ENCODE data around the gene FAM161B.
A peak's percentile ranks its signal among the peaks of the same experiment; 100 is the strongest.

The FAM161B gene

GRCh38 chr14:73949752-73950734 is at the start of gene FAM161B, which contains the start of gene COQ6 (continued):
- TF ChIP-seq GLI2 (tag by site-specific recombination; IDR thresholded peaks at IDR 0.05; ENCODE audit: borderline replicate concordance, low read depth), result no peak
- TF ChIP-seq, protein P1, sequence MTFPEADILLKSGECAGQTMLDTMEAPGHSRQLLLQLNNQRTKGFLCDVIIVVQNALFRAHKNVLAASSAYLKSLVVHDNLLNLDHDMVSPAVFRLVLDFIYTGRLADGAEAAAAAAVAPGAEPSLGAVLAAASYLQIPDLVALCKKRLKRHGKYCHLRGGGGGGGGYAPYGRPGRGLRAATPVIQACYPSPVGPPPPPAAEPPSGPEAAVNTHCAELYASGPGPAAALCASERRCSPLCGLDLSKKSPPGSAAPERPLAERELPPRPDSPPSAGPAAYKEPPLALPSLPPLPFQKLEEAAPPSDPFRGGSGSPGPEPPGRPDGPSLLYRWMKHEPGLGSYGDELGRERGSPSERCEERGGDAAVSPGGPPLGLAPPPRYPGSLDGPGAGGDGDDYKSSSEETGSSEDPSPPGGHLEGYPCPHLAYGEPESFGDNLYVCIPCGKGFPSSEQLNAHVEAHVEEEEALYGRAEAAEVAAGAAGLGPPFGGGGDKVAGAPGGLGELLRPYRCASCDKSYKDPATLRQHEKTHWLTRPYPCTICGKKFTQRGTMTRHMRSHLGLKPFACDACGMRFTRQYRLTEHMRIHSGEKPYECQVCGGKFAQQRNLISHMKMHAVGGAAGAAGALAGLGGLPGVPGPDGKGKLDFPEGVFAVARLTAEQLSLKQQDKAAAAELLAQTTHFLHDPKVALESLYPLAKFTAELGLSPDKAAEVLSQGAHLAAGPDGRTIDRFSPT (tag by site-specific recombination; IDR thresholded peaks at IDR 0.05), result no peak
- no peak for TF ChIP-seq ZNF664 (tag by site-specific recombination; IDR thresholded peaks at IDR 0.05)
- no peak for TF ChIP-seq ZNF169 (tag by site-specific recombination; IDR thresholded peaks at IDR 0.05)
- no peak for TF ChIP-seq ZNF302 (tag by site-specific recombination; IDR thresholded peaks at IDR 0.05; ENCODE audit: low read depth)
- no peak for TF ChIP-seq ZNF146 (tag by site-specific recombination; IDR thresholded peaks at IDR 0.05)
- no peak for TF ChIP-seq ZNF311 (tag by site-specific recombination; IDR thresholded peaks at IDR 0.05; ENCODE audit: borderline replicate concordance)
- no peak for TF ChIP-seq ZNF112 (tag by site-specific recombination; IDR thresholded peaks at IDR 0.05)
- peak; percentile 93 for TF ChIP-seq SP2 (tag by site-specific recombination; IDR thresholded peaks at IDR 0.05)
- no peak for TF ChIP-seq MZF1 (tag by site-specific recombination; IDR thresholded peaks at IDR 0.05; ENCODE audit: borderline replicate concordance)
- no peak for TF ChIP-seq ZSCAN16 (tag by site-specific recombination; IDR thresholded peaks at IDR 0.05)
- no peak for TF ChIP-seq ZNF670 (tag by site-specific recombination; IDR thresholded peaks at IDR 0.05; ENCODE audit: low read depth)
- no peak for TF ChIP-seq ZNF791 (tag by site-specific recombination; IDR thresholded peaks at IDR 0.05)
- no peak for TF ChIP-seq ZBTB7A (tag by site-specific recombination; IDR thresholded peaks at IDR 0.05; ENCODE audit: low read depth)
- no peak for TF ChIP-seq ZNF239 (tag by site-specific recombination; IDR thresholded peaks at IDR 0.05)
- TF ChIP-seq ZNF324 (tag by site-specific recombination; IDR thresholded peaks at IDR 0.05), result peak; percentile 24; the same call in 1 of the 2 replicates
- no peak for TF ChIP-seq ZNF792 (tag by site-specific recombination; IDR thresholded peaks at IDR 0.05)
- 0 out of 2 replicates have a peak, but pooled peaks have one; percentile 25 for TF ChIP-seq ZSCAN5A (tag by site-specific recombination; IDR thresholded peaks at IDR 0.05)
- no peak for TF ChIP-seq ZNF623 (tag by site-specific recombination; IDR thresholded peaks at IDR 0.05)
- TF ChIP-seq MYNN (tag by site-specific recombination; IDR thresholded peaks at IDR 0.05; ENCODE audit: borderline replicate concordance), result no peak
- peak; percentile 82 for TF ChIP-seq ZEB2 (tag by site-specific recombination; IDR thresholded peaks at IDR 0.05)
- TF ChIP-seq ZNF335 (tag by site-specific recombination; conservative IDR thresholded peaks at IDR 0.05), result peak; percentile 98
- TF ChIP-seq, protein P2, sequence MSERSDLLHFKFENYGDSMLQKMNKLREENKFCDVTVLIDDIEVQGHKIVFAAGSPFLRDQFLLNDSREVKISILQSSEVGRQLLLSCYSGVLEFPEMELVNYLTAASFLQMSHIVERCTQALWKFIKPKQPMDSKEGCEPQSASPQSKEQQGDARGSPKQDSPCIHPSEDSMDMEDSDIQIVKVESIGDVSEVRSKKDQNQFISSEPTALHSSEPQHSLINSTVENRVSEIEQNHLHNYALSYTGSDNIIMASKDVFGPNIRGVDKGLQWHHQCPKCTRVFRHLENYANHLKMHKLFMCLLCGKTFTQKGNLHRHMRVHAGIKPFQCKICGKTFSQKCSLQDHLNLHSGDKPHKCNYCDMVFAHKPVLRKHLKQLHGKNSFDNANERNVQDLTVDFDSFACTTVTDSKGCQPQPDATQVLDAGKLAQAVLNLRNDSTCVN (tag by site-specific recombination; optimal IDR thresholded peaks at IDR 0.05), result peak; percentile 61
- TF ChIP-seq ZNF184 (tag by site-specific recombination; IDR thresholded peaks at IDR 0.05), result no peak
- no peak for TF ChIP-seq SETDB1 (IDR thresholded peaks at IDR 0.05; ENCODE audit: insufficient read length, low read length)
- no peak for TF ChIP-seq ZNF544 (tag by site-specific recombination; IDR thresholded peaks at IDR 0.05)
- no peak for TF ChIP-seq KLF7 (tag by site-specific recombination; IDR thresholded peaks at IDR 0.05; ENCODE audit: borderline replicate concordance)
- no peak for TF ChIP-seq ZNF391 (tag by site-specific recombination; IDR thresholded peaks at IDR 0.05; ENCODE audit: borderline replicate concordance, low read depth)
- no peak for TF ChIP-seq SCRT1 (tag by site-specific recombination; IDR thresholded peaks at IDR 0.05; ENCODE audit: borderline replicate concordance)
- peak; percentile 93 for TF ChIP-seq ZNF600 (tag by site-specific recombination; IDR thresholded peaks at IDR 0.05)
- TF ChIP-seq ZNF654 (tag by site-specific recombination; IDR thresholded peaks at IDR 0.05; ENCODE audit: low read depth), result no peak; the same call in 1 of the 2 replicates
- TF ChIP-seq, protein P3, sequence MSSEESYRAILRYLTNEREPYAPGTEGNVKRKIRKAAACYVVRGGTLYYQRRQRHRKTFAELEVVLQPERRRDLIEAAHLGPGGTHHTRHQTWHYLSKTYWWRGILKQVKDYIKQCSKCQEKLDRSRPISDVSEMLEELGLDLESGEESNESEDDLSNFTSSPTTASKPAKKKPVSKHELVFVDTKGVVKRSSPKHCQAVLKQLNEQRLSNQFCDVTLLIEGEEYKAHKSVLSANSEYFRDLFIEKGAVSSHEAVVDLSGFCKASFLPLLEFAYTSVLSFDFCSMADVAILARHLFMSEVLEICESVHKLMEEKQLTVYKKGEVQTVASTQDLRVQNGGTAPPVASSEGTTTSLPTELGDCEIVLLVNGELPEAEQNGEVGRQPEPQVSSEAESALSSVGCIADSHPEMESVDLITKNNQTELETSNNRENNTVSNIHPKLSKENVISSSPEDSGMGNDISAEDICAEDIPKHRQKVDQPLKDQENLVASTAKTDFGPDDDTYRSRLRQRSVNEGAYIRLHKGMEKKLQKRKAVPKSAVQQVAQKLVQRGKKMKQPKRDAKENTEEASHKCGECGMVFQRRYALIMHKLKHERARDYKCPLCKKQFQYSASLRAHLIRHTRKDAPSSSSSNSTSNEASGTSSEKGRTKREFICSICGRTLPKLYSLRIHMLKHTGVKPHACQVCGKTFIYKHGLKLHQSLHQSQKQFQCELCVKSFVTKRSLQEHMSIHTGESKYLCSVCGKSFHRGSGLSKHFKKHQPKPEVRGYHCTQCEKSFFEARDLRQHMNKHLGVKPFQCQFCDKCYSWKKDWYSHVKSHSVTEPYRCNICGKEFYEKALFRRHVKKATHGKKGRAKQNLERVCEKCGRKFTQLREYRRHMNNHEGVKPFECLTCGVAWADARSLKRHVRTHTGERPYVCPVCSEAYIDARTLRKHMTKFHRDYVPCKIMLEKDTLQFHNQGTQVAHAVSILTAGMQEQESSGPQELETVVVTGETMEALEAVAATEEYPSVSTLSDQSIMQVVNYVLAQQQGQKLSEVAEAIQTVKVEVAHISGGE (tag by site-specific recombination; conservative IDR thresholded peaks at IDR 0.05; ENCODE audit: low read depth), result peak; percentile 93
- TF ChIP-seq ZNF521 (tag by site-specific recombination; IDR thresholded peaks at IDR 0.05), result no peak
